Measurements from ENCODE around the gene TBX10. TPM values are rescaled to one million over a fixed set of nuclear protein-coding genes. Genes with fewer than 3 reads are reported as not detected.

Gene TBX10
- total RNA-seq, 1 experiment from 2014 or later, result not detected

GRCh38 chr11:67616431-67617242 lies 22.9 kb downstream of the TBX10 start:
- Mint-ChIP-seq H3K36me3 (ENCODE audit: insufficient read depth in 1 of 3, low read depth in 3 of 3) (peaks cover 9 to 14% (median 14%) of the 10 kb centered on the region in 3 experiments), H3K27ac (no peak overlapping the region), H3K27me3 (ENCODE audit: low read depth) (peaks cover 40% of the 10 kb centered on the region), H3K4me3 (peak overlapping the region in 1 of 2 experiments; percentile 64; a peak in 3 of 5 replicates), H3K4me1 (peaks cover 38 to 52% of the 10 kb centered on the region in 2 experiments), H3K9me3 (peaks cover 0 to 6% of the 10 kb centered on the region in 2 experiments; a peak in 2 of 5 replicates)
- Histone ChIP-seq H3K23me2 (ENCODE audit: insufficient read length, low read depth, low read length, poor library complexity, severe bottlenecking) (peaks cover 2% of the 10 kb centered on the region), H4K20me1 (ENCODE audit: control insufficient read depth, insufficient read depth, insufficient read length) (no peaks in the 10 kb centered on the region), H2AFZ (ENCODE audit: low read length) (no peak overlapping the region), H3K27ac (ENCODE audit: insufficient read length, low read depth, low read length) (no peak overlapping the region), H3K79me1 (ENCODE audit: insufficient read depth, low read depth, low read length, poor library complexity, severe bottlenecking) (no peaks in the 10 kb centered on the region), H3K14ac (ENCODE audit: insufficient read depth, low read length) (no peak overlapping the region), H2BK120ac (ENCODE audit: low read depth, low read length, poor library complexity, severe bottlenecking) (no peak overlapping the region), H3K56ac (ENCODE audit: insufficient read length, low read depth, low read length) (no peak overlapping the region), H3K79me2 (ENCODE audit: insufficient read depth, low read length) (no peaks in the 10 kb centered on the region), H3K4ac (ENCODE audit: low read depth, low read length) (no peak overlapping the region), H3T11ph (ENCODE audit: low read length) (no peak overlapping the region), H2BK12ac (ENCODE audit: insufficient read length, low read depth, low read length) (no peak overlapping the region), H3K18ac (ENCODE audit: insufficient read length, low read depth, low read length) (no peak overlapping the region), H4K5ac (ENCODE audit: insufficient read length, low read depth, low read length) (no peak overlapping the region), H3K27me3 (ENCODE audit: insufficient read depth, low read length) (peaks cover 3% of the 10 kb centered on the region; the same call in 1 of the 2 replicates), H3K9ac (ENCODE audit: extremely low read depth, insufficient read length, low read length) (no peak overlapping the region), H3K4me2 (ENCODE audit: insufficient read depth, insufficient read length, low read length) (peak overlapping the region; percentile 20), H2AK5ac (ENCODE audit: insufficient read length, low read length) (no peak overlapping the region), H3K23ac (ENCODE audit: insufficient read length, low read depth, low read length) (no peak overlapping the region), H2BK15ac (ENCODE audit: low read depth, low read length) (no peak overlapping the region), H4K8ac (replicated peaks; ENCODE audit: insufficient read length, low read depth, low read length) (no peak overlapping the region), H2BK5ac (ENCODE audit: insufficient read length, low read length) (no peak overlapping the region), H4K91ac (ENCODE audit: insufficient read length, low read depth, low read length) (no peak overlapping the region), H3K4me1 (ENCODE audit: insufficient read depth, low read length) (peaks cover 7% of the 10 kb centered on the region; the same call in 1 of the 2 replicates), H3K9me3 (ENCODE audit: control insufficient read depth, low read depth, low read length) (no peaks in the 10 kb centered on the region), H2BK20ac (ENCODE audit: low read depth, low read length, poor library complexity, severe bottlenecking) (no peak overlapping the region)
- TF ChIP-seq, protein P1, sequence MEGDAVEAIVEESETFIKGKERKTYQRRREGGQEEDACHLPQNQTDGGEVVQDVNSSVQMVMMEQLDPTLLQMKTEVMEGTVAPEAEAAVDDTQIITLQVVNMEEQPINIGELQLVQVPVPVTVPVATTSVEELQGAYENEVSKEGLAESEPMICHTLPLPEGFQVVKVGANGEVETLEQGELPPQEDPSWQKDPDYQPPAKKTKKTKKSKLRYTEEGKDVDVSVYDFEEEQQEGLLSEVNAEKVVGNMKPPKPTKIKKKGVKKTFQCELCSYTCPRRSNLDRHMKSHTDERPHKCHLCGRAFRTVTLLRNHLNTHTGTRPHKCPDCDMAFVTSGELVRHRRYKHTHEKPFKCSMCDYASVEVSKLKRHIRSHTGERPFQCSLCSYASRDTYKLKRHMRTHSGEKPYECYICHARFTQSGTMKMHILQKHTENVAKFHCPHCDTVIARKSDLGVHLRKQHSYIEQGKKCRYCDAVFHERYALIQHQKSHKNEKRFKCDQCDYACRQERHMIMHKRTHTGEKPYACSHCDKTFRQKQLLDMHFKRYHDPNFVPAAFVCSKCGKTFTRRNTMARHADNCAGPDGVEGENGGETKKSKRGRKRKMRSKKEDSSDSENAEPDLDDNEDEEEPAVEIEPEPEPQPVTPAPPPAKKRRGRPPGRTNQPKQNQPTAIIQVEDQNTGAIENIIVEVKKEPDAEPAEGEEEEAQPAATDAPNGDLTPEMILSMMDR (conservative IDR thresholded peaks at IDR 0.05), result no peak
- no CpG with 5 or more reads among the region's 11 CpGs for WGBS (ENCODE audit: extremely low coverage, insufficient read length, low lambda C conversion rate)
- DNase-seq, result peak; percentile 34

Measured in H9 (cell line).